Mesodermal cell (in vitro differentiated cells): Measurements from ENCODE around the gene STX2.

ENCODE experiments used
- H3K27ac ChIP-seq: 2 replicates; pipeline ENCODE4 v1.7.0; 2013; ENCODE audit warnings: mild to moderate bottlenecking, low read depth, low read length, moderate library complexity; ENCODE audit not compliant: severe bottlenecking
- H3K36me3 ChIP-seq: 2 replicates; pipeline ENCODE4 v1.7.1; 2013; ENCODE audit warnings: mild to moderate bottlenecking, low read length, moderate library complexity; ENCODE audit not compliant: control insufficient read depth, insufficient read depth
- H3K4me1 ChIP-seq: one replicate; pipeline ENCODE4 v1.7.1; 2013; ENCODE audit warnings: mild to moderate bottlenecking, low read length; ENCODE audit not compliant: insufficient read depth, control insufficient read depth, poor library complexity, severe bottlenecking
- H3K4me3 ChIP-seq: 2 replicates; pipeline ENCODE4 v1.7.0; 2013; ENCODE audit warnings: low read length, control low read depth, mild to moderate bottlenecking; ENCODE audit not compliant: insufficient read depth, poor library complexity, severe bottlenecking; ENCODE audit errors: extremely low read depth
- H3K9me3 ChIP-seq: 2 replicates; pipeline ENCODE4 v1.7.1; 2013; ENCODE audit warnings: mild to moderate bottlenecking, low read length, moderate library complexity; ENCODE audit not compliant: control insufficient read depth
- WGBS, 2 experiments: methylation state at CpG; one replicate each; pipeline ENCODE4 v1.1.5; 2013; ENCODE audit warnings: missing lambda C conversion rate in 2 of 2; ENCODE audit not compliant: insufficient coverage in 2 of 2; 5-methylcytosine and 5-hydroxymethylcytosine counted together

STX2 gene

GRCh38 chr12:130815028-130815741 lies 23.9 kb downstream of the STX2 start:
- WGBS, 2 experiments = 93 to 94% methylated on average over 13 to 14 of the region's 14 CpGs

DNA sequence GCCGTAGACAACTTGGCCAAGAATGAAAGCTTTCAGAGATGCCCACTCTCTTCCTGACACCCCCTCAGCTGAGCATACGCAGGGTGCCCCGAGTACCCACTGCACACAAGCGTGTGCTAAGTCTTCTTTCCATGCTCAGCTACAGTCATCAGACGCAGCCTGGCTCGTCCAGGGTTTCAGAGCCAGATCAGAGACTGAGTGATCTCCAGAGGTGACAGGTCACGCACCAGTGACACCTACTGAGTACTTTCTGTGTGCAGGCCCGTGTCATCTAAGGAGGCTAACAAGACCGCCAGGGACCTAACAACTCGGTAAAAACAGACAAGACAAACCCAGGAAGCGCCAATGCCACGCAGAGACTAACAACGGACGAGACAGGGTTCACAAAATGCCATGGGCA lies 25.1 kb downstream of the STX2 start:
- Histone ChIP-seq H3K9me3 (no peaks in the 10 kb centered on the region), H3K4me3 (no peak overlapping the region), H3K4me1 (peaks cover 6% of the 10 kb centered on the region), H3K27ac (no peak overlapping the region), H3K36me3 (peaks cover 48% of the 10 kb centered on the region)
- WGBS, 2 experiments = 90 to 96% methylated on average over 14 of the region's 14 CpGs

More at GRCh38 chr12:130815028-130815741, 23.9 kb downstream of the STX2 start:
- Histone ChIP-seq H3K36me3 (peaks cover 38% of the 10 kb centered on the region), H3K27ac (no peak overlapping the region), H3K4me1 (peaks cover 6% of the 10 kb centered on the region), H3K4me3 (no peak overlapping the region), H3K9me3 (no peaks in the 10 kb centered on the region)

- no peak overlapping the region for H3K4me3 ChIP-seq
- no peak overlapping the region for H3K27ac ChIP-seq
- H3K36me3 ChIP-seq = peaks cover 50% of the 10 kb centered on the region
- peaks cover 6% of the 10 kb centered on the region for H3K4me1 ChIP-seq
- 73 to 83% methylated on average over 9 to 10 of the region's 10 CpGs for WGBS, 2 experiments
- no peaks in the 10 kb centered on the region for H3K9me3 ChIP-seq
These were observed 25.6 kb downstream of the STX2 start for GRCh38 chr12:130813436-130813835.

DNA sequence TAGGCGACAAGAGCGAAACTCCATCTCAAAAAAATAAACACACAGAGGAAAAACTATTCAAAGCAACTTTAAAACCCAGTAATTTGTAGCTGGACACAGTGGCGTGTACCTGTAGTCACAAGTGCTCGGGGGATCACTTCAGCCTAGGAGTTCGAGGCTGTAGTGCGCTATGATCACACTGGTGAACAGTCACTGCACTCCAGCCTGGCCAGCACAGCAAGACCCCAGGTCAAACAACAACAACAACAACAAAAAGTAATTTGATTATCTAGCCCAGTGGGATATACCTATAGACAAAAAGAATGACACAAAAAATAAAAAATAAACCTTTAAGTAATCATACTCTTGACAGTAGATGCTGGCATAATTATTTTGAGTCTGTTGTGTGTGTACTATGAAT lies 29.3 kb downstream of the STX2 start:
- no peaks in the 10 kb centered on the region for H3K9me3 ChIP-seq
- peaks cover 68% of the 10 kb centered on the region for H3K36me3 ChIP-seq
- no peak overlapping the region for H3K4me3 ChIP-seq
- no peaks in the 10 kb centered on the region for H3K4me1 ChIP-seq
- 90 to 100% methylated on average over 5 to 6 of the region's 6 CpGs for whole genome bisulfite sequencing, 2 experiments
- H3K27ac ChIP-seq = no peak overlapping the region

DNA sequence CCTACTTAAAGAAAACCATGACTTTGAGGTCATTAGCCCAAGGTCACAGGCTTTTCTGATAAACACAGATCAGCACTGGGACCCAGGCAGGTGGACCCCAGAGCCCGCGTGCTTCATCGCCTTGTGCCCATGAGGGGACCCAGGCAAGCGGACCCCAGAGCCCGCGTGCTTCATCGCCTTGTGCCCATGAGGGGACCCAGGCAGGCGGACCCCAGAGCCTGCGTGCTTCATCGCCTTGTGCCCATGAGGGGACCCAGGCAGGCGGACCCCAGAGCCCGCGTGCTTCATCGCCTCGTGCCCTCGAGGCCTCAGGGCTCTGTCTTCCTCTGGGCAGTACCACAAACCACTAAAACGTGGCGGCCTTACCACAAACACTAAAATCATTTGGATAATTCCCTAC lies 31.7 kb downstream of the STX2 start:
- no peaks in the 10 kb centered on the region for H3K9me3 ChIP-seq
- H3K36me3 ChIP-seq = peaks cover 82% of the 10 kb centered on the region
- no peak overlapping the region for H3K4me3 ChIP-seq
- no peak overlapping the region for H3K27ac ChIP-seq
- no peaks in the 10 kb centered on the region for H3K4me1 ChIP-seq
- 96 to 98% methylated on average over 16 of the region's 18 CpGs for WGBS, 2 experiments

DNA sequence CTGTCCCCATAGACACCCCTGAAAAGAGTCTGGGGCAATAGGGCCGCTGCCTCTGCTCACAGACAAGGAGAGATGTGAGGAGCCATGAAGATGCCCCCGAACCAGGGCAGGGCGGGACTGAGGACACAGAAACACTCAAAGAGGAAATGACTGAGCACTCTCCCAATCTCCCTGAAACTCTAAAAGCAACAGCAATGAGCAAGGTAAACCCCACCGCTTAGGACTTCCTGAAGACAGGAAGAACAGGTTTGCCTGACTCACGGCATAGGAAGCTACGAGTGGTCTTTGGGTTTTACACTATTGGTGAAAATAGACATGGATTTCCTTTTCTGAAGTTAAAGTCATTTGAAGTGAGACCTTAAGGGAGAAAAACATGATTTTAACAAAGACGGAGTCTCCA lies 32.5 kb downstream of the STX2 start:
- no peak overlapping the region for H3K4me3 ChIP-seq
- 95 to 97% methylated on average over 5 to 6 of the region's 7 CpGs for WGBS, 2 experiments
- no peak overlapping the region for H3K27ac ChIP-seq
- peaks cover 82% of the 10 kb centered on the region for H3K36me3 ChIP-seq
- H3K9me3 ChIP-seq = no peaks in the 10 kb centered on the region
- H3K4me1 ChIP-seq = no peaks in the 10 kb centered on the region

GRCh38 chr12:130805635-130806034 lies 33.4 kb downstream of the STX2 start:
- Histone ChIP-seq H3K4me3 (no peak overlapping the region), H3K27ac (no peak overlapping the region), H3K36me3 (peaks cover 87% of the 10 kb centered on the region), H3K4me1 (no peaks in the 10 kb centered on the region), H3K9me3 (no peaks in the 10 kb centered on the region)
- WGBS, 2 experiments = 87 to 91% methylated on average over 5 of the region's 5 CpGs

- Histone ChIP-seq H3K4me3 (no peak overlapping the region), H3K36me3 (peaks cover 89% of the 10 kb centered on the region), H3K9me3 (no peaks in the 10 kb centered on the region), H3K27ac (no peak overlapping the region), H3K4me1 (no peaks in the 10 kb centered on the region)
- WGBS, 2 experiments = 92 to 95% methylated on average over 14 of the region's 14 CpGs
These were observed 34.8 kb downstream of the STX2 start for GRCh38 chr12:130804216-130804615.

DNA sequence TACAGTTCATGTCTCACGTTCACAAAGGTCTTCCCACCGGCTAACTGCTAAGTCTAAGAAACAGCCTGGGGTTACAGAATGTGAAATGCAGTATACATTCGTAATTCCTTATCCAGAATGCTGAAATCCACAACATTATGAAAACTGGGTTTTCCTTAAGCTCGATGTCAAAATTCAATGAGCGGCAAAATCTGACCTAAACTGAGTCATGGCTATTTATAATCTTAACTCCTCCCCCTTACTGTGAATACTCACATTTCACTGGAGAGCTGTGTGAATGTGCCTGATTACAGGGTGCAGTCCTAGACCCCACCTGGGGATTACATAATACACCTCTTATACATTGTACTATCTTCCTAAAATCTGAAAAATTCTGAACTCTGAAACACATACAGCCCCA lies 35.3 kb downstream of the STX2 start:
- Histone ChIP-seq H3K4me3 (no peak overlapping the region), H3K4me1 (no peaks in the 10 kb centered on the region), H3K36me3 (peaks cover 90% of the 10 kb centered on the region), H3K9me3 (no peaks in the 10 kb centered on the region), H3K27ac (no peak overlapping the region)
- 100% methylated on average over 2 to 3 of the region's 5 CpGs for WGBS, 2 experiments

DNA sequence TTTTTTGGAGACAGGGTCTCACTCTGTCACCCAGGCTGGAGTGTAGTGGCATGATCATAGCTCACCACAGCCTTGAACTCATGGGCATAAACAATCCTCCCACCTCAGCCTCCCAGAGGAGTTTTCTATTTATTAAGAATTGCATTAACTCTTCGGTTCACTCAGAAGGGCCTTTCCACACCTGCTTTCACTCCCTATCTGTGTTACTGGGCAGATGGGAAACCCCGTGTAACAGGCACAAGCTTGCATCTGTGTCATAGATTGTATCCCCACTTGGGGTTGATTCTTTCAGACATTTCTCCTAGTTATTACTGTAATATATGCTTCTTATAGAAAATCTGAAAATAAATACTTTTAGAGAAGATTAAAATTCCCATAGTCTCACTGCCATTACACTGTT lies 38.7 kb downstream of the STX2 start:
- H3K4me3 ChIP-seq = no peak overlapping the region
- peaks cover 78% of the 10 kb centered on the region for H3K36me3 ChIP-seq
- WGBS, 2 experiments = 100% methylated on average over 1 of the region's 2 CpGs; no CpG with 5 or more reads in 1 of the 2 experiments
- no peaks in the 10 kb centered on the region for H3K4me1 ChIP-seq
- no peaks in the 10 kb centered on the region for H3K9me3 ChIP-seq
- H3K27ac ChIP-seq = no peak overlapping the region

GRCh38 chr12:130799051-130799450 lies 40.0 kb downstream of the STX2 start:
- Histone ChIP-seq H3K9me3 (no peaks in the 10 kb centered on the region), H3K4me1 (no peaks in the 10 kb centered on the region), H3K27ac (no peak overlapping the region), H3K4me3 (no peak overlapping the region), H3K36me3 (peaks cover 77% of the 10 kb centered on the region)
- 92% methylated on average over 2 to 4 of the region's 4 CpGs for WGBS, 2 experiments
